Ascending aorta (tissue), 2 donors: ENCODE results near the gene SLC30A2. TPM values are rescaled to one million over a fixed set of nuclear protein-coding genes. Genes with fewer than 3 reads are reported as not detected.

Experiments used
- DNase-seq, 2 donors: peaks; one replicate each; pipeline ENCODE4 v3.0.0-alpha.2; 2019; ENCODE audit warnings: low spot score in 2 of 2
- H3K27ac ChIP-seq, 2 donors: fragments of 200-600 bp; sonication (generic); one replicate each; pipeline ENCODE4 v1.5.1; 2016 to 2017; ENCODE audit warnings: mild to moderate bottlenecking in 1 of 2
- H3K27me3 ChIP-seq: fragments of 200-600 bp; sonication (generic); one replicate; pipeline ENCODE4 v1.5.1; 2017
- H3K36me3 ChIP-seq, 2 donors: fragments of 200-600 bp; sonication (generic); one replicate each; pipeline ENCODE4 v1.5.1; 2016
- H3K4me1 ChIP-seq, 2 donors: fragments of 200-600 bp; sonication (generic); one replicate each; pipeline ENCODE4 v1.5.1; 2016 to 2017; ENCODE audit warnings: mild to moderate bottlenecking in 1 of 2
- H3K4me3 ChIP-seq, 2 donors: fragments of 200-600 bp; sonication (generic); one replicate each; pipeline ENCODE4 v1.5.1; 2016 to 2017; ENCODE audit warnings: mild to moderate bottlenecking in 1 of 2
- H3K9me3 ChIP-seq, 2 donors: fragments of 200-600 bp; sonication (generic); one replicate each; pipeline ENCODE4 v1.5.1; 2016
- intact Hi-C: fragments of 100-400 bp; cut with DNase I; formaldehyde crosslinking; loops from one replicate; pipeline ENCODE4 v1.15.1; 2023
- total RNA-seq: library from RNA; depleted of rRNA; stranded (reverse); fragments of >200 nt; gene quantifications from one replicate; pipeline ENCODE4 v1.1.0, GENCODE V29; 2016
- TF ChIP-seq, protein P1 (sequence below), 3 experiments: fragments of 200-600 bp in 2 of 3; fragments of 450-650 bp in 1 of 3; sonication (generic) in 2 of 3; IDR thresholded peaks; one replicate each; pipeline ENCODE4 v1.5.1; 2016 to 2019; ENCODE audit warnings: antibody characterized with exemption in 3 of 3, mild to moderate bottlenecking in 1 of 3, moderate library complexity in 1 of 3

SLC30A2 gene
- total RNA-seq, 1 donor from 2014 or later: not detected

GRCh38 chr1:26023009-26023408, 22.9 kb downstream of the SLC30A2 start:
- intact Hi-C loops: no loop called here
- Histone ChIP-seq H3K4me1 (peaks cover 0 to 6% of the 10 kb centered on the region in 2 donors), H3K4me3 (no peak overlapping the region), H3K27ac (no peak overlapping the region), H3K9me3 (no peaks in the 10 kb centered on the region), H3K27me3 (no peaks in the 10 kb centered on the region), H3K36me3 (no peaks in the 10 kb centered on the region)
- no peak for DNase-seq
- TF ChIP-seq, protein P1, sequence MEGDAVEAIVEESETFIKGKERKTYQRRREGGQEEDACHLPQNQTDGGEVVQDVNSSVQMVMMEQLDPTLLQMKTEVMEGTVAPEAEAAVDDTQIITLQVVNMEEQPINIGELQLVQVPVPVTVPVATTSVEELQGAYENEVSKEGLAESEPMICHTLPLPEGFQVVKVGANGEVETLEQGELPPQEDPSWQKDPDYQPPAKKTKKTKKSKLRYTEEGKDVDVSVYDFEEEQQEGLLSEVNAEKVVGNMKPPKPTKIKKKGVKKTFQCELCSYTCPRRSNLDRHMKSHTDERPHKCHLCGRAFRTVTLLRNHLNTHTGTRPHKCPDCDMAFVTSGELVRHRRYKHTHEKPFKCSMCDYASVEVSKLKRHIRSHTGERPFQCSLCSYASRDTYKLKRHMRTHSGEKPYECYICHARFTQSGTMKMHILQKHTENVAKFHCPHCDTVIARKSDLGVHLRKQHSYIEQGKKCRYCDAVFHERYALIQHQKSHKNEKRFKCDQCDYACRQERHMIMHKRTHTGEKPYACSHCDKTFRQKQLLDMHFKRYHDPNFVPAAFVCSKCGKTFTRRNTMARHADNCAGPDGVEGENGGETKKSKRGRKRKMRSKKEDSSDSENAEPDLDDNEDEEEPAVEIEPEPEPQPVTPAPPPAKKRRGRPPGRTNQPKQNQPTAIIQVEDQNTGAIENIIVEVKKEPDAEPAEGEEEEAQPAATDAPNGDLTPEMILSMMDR (IDR thresholded peaks at IDR 0.05): no peak

DNA sequence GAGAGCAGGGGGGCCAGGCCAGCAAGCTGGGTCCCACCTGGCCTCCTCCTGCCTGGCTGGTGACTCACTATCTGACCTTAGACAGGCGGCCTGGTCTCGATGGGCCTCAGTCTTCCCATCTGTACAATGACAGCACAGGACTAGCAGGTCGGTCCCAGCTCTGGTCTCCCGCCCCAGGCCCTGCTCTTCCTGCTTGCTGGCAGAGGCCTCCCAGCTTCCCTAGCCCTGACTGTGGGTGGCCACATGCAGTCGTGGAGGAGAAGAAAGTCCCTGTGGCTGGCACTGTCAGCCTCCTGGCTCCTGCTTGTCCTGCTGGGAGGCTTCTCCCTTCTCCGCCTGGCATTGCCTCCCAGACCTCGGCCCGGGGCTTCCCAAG, 23.5 kb downstream of the SLC30A2 start:
- no peaks in the 10 kb centered on the region for H3K36me3 ChIP-seq
- TF ChIP-seq, protein P1 (IDR thresholded peaks at IDR 0.05): no peak
- no peaks in the 10 kb centered on the region for H3K9me3 ChIP-seq
- no peaks in the 10 kb centered on the region for H3K27me3 ChIP-seq
- H3K4me3 ChIP-seq: peak overlapping the region in 1 of 2 donors; percentile 54
- DNase-seq: no peak
- intact Hi-C loops: no loop called here
- peaks cover 0 to 6% of the 10 kb centered on the region in 2 donors for H3K4me1 ChIP-seq
- H3K27ac ChIP-seq: no peak overlapping the region

DNA sequence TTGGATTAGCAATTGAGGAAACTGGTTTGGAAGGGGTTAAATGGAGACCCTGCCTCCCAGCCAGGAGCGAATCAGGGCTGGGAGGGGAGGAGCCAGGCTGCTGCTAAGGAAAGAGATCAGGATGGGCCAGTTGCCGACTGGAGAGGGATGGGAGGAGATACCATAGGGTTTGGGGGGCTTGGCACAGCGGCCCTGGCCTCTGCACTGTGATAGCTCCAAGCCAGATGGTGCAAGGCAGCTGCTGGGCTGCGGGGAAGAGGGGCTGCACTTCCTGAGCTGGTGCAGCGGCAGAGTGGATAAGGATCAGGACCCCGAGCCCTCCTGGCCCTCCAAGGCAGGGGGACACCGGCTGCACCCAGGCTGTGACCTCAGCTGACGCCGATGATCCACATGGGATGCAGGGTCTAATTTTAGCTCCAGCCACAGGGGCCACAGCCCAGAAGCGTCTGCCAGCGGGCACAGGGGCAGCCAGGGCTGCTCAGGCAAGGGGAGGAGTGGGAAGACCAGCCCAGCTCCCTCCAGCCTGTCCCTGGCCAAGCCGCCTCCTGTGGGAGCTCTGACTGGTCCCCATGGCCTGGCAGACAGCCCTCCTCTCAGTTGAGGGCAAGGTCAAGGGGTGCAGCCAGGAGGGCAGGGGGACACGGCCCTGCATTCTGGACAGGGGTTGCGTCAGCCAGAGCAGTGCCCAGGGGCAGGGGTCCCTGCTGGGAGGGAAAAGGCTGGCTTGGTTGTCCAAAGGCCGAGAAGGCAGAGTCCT, 24.1 kb downstream of the SLC30A2 start, which contains the start of gene EXTL1:
Gene EXTL1, plus strand, starts transcription at position 129 of the 757 bp plus-strand sequence. CDS start 872 bp downstream, outside the sequence.
- intact Hi-C loops: no loop called here
- TF ChIP-seq, protein P1 (IDR thresholded peaks at IDR 0.05): no peak

DNA sequence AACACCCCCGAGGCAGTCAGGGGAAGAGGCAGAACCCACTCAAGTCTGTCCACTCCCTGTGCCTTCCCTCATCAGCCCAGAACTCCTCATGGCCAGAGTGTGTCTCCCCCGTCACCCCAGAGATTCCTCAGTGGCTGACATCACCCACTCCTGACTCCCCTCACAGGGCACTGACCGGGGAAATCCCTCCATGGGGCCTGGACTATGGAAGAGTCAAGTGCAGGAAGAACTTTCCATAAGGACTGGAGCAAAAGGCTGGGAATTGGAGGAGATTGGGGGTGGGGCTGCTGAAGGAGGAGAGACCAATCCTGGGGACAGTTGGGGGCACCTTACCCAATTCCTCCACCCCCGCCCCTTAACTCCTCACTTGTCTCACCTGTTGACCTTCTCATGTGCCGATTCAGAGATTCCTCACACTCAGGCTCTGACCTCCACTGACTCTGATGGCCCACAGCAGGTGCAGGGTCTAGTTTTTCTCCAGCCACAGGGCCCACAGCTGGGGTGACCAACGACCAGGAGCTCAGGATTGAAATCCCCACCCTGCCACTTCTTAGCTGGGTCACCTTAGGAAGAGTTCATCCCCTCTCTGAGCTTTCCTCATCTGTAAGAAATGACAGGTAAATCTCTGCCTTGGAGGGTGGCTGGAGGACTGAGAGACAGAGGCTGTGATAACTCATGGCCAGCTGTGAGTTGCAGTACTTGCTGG, 24.8 kb downstream of the SLC30A2 start:
- TF ChIP-seq, protein P1 (IDR thresholded peaks at IDR 0.05): no peak
- H3K27ac ChIP-seq: no peak overlapping the region
- no peaks in the 10 kb centered on the region for H3K9me3 ChIP-seq
- peak overlapping the region in 1 of 2 donors; percentile 54 for H3K4me3 ChIP-seq
- no peak for DNase-seq
- peaks cover 0 to 6% of the 10 kb centered on the region in 2 donors for H3K4me1 ChIP-seq
- no peaks in the 10 kb centered on the region for H3K27me3 ChIP-seq
- intact Hi-C loops: no loop called here
- H3K36me3 ChIP-seq: no peaks in the 10 kb centered on the region

More for the DNA sequence above, 24.1 kb downstream of the SLC30A2 start, which contains the start of gene EXTL1:
- Histone ChIP-seq H3K27me3 (no peaks in the 10 kb centered on the region), H3K36me3 (no peaks in the 10 kb centered on the region), H3K27ac (no peak within 1 kb of the TSS), H3K4me1 (peaks cover 0 to 6% of the 10 kb centered on the region in 2 donors), H3K9me3 (no peaks in the 10 kb centered on the region), H3K4me3 (peak within 1 kb of the TSS in 1 of 2 donors; percentile 54)
- DNase-seq: no peak

GRCh38 chr1:26020330-26020768, 25.6 kb downstream of the SLC30A2 start:
- DNase-seq: no peak
- peaks cover 0 to 6% of the 10 kb centered on the region in 2 donors for H3K4me1 ChIP-seq
- no peaks in the 10 kb centered on the region for H3K27me3 ChIP-seq
- TF ChIP-seq, protein P1 (IDR thresholded peaks at IDR 0.05): no peak
- no peaks in the 10 kb centered on the region for H3K9me3 ChIP-seq
- no peaks in the 10 kb centered on the region for H3K36me3 ChIP-seq
- H3K4me3 ChIP-seq: no peak overlapping the region
- intact Hi-C loops: no loop called here
- H3K27ac ChIP-seq: no peak overlapping the region
